Gastroesophageal sphincter (tissue), 4 donors: ENCODE data around the gene FAM83D. TPM values are rescaled to one million over a fixed set of nuclear protein-coding genes. Genes with fewer than 3 reads are reported as not detected.

Source experiments
- ATAC-seq: fragments of 150-250 bp; one replicate; pipeline ENCODE4 v1.9.1; 2016; ENCODE audit warnings: mild to moderate bottlenecking, moderate library complexity
- H3K27ac ChIP-seq, 4 donors: fragments of 200-600 bp; sonication (generic) in 3 of 4; 1 replicate in 3 of 4; 2 replicates in 1 of 4; pipeline ENCODE4 v1.5.1; 2016 to 2019
- H3K27me3 ChIP-seq: fragments of 200-600 bp; sonication (generic); one replicate; pipeline ENCODE4 v1.5.1; 2019
- H3K36me3 ChIP-seq, 2 donors: fragments of 200-600 bp; sonication (generic); one replicate each; pipeline ENCODE4 v1.5.1; 2019; ENCODE audit warnings: control low read depth in 1 of 2
- H3K4me1 ChIP-seq, 3 donors: fragments of 200-600 bp; sonication (generic); 1 replicate in 2 of 3; 2 replicates in 1 of 3; pipeline ENCODE4 v1.5.1; 2016 to 2019; ENCODE audit warnings: control low read depth in 2 of 3
- H3K4me3 ChIP-seq, 2 donors: fragments of 200-600 bp; sonication (generic); one replicate each; pipeline ENCODE4 v1.5.1; 2019; ENCODE audit warnings: mild to moderate bottlenecking in 1 of 2, moderate library complexity in 1 of 2
- H3K9me3 ChIP-seq, 3 donors: fragments of 200-600 bp; sonication (generic); one replicate each; pipeline ENCODE4 v1.5.1; 2017 to 2019; ENCODE audit warnings: control low read depth in 2 of 3
- EP300 ChIP-seq: sonication (generic); formaldehyde crosslinking; IDR thresholded peaks from one replicate; pipeline ENCODE4 v1.6.1; 2017; ENCODE audit warnings: antibody characterized with exemption, mild to moderate bottlenecking
- POLR2A ChIP-seq, 2 donors: fragments of 450-650 bp; IDR thresholded peaks; one replicate each; pipeline ENCODE4 v1.6.1; 2017; ENCODE audit warnings: antibody characterized with exemption in 2 of 2, mild to moderate bottlenecking in 2 of 2, moderate library complexity in 1 of 2
- POLR2AphosphoS5 ChIP-seq: sonication (generic); formaldehyde crosslinking; IDR thresholded peaks from one replicate; pipeline ENCODE4 v1.6.1; 2017; ENCODE audit warnings: antibody characterized with exemption
- WGBS, 2 donors: methylation state at CpG; one replicate each; pipeline ENCODE4 v1.1.5; 2018; ENCODE audit warnings: low coverage in 1 of 2; 5-methylcytosine and 5-hydroxymethylcytosine counted together
- total RNA-seq, 4 donors: library from RNA; depleted of rRNA; stranded (reverse); fragments of >200 nt; gene quantifications; one replicate each; pipeline ENCODE4 v1.1.0, GENCODE V29; 2016
- TF ChIP-seq, protein P1 (sequence below), 4 experiments: fragments of 200-600 bp in 2 of 4; fragments of 450-650 bp in 2 of 4; sonication (generic) in 1 of 4; IDR thresholded peaks; one replicate each; pipeline ENCODE4 v1.5.1; 2017 to 2019; ENCODE audit warnings: antibody characterized with exemption in 4 of 4, mild to moderate bottlenecking in 2 of 4, moderate library complexity in 2 of 4

FAM83D gene
- total RNA-seq, 4 donors from 2014 or later = 62.7 to 240 (median 158) TPM

DNA sequence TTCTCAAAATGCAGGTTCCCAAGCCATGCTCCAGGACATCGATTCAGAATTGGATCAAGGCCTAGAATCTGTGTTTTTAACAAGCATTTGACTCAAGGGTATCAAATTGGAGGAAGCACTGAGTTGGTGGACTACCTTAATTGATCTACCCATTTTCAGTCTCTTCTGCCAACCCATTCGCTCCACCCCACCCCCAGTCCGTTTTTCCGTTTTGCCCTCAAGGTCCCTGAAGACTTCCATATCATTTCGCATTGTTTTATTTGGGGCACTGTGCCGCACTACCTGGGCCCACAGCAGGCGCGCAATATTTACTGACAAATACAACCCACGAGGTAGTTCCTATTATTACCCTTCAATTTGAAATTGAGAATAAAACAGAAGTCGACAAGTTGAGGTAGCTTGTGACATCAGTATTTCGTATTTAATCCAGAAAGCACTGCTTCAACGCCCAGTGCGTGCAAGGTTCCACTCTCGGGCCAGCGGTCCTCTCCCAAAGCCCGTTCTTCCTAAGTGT lies 35.4 kb downstream of the FAM83D start:
- WGBS, 2 donors = 11 to 29% methylated on average over 7 to 16 of the region's 16 CpGs
- Histone ChIP-seq H3K4me1 (peaks cover 0 to 40% (median 2%) of the 10 kb centered on the region in 3 donors), H3K27ac (peak overlapping the region; percentile 55 to 98 (median 94)), H3K9me3 (no peaks in the 10 kb centered on the region), H3K36me3 (no peaks in the 10 kb centered on the region), H3K4me3 (peak overlapping the region; percentile 72 to 75), H3K27me3 (no peaks in the 10 kb centered on the region)
- no peak for ATAC-seq
- TF ChIP-seq POLR2AphosphoS5 (no peak), EP300 (no peak)
- TF ChIP-seq, protein P1, sequence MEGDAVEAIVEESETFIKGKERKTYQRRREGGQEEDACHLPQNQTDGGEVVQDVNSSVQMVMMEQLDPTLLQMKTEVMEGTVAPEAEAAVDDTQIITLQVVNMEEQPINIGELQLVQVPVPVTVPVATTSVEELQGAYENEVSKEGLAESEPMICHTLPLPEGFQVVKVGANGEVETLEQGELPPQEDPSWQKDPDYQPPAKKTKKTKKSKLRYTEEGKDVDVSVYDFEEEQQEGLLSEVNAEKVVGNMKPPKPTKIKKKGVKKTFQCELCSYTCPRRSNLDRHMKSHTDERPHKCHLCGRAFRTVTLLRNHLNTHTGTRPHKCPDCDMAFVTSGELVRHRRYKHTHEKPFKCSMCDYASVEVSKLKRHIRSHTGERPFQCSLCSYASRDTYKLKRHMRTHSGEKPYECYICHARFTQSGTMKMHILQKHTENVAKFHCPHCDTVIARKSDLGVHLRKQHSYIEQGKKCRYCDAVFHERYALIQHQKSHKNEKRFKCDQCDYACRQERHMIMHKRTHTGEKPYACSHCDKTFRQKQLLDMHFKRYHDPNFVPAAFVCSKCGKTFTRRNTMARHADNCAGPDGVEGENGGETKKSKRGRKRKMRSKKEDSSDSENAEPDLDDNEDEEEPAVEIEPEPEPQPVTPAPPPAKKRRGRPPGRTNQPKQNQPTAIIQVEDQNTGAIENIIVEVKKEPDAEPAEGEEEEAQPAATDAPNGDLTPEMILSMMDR (IDR thresholded peaks at IDR 0.05) = no peak

DNA sequence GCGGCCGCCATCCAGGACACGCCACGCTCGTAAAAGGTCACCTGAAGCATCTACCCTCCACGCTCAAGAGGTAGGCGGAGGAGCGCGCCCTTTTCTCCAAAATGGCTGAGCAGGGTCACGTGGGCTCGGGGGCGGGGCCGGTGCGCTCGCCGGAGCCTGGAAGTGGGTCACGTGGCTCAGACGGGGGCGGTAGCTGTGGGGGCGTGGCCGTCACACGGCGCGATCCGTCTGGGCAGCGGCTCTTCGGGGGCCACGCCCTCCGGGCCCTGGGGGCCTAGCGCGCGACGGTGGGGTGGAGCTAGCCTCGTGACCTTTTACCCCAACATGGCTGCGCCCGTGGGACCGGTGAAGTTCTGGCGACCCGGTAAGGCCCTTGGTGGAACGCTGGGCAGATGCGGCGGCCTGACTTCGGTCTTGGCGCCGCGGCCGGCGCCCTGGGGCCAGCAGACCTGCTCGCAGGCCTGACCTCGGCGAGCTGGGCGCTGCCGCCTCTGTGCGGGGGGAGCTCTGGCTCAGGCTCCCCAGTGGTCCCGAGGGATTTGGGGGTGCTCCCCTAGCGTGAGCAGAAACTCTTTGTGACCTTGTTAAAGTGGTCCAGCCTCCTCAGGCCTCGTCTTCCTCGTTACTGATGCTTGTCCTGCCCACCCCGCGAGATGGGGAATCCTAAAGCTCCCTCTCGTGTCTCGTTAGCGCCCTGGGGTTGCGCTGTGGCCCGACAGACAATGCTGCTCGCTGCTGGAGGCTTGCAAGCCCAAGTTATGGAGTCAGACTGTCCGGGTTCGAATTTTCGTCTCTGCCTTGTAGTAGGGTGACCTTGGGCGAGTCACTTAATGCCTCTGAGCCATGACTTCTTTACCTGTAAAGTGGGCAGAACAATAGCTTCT lies 36.1 kb downstream of the FAM83D start, which contains the start of gene DHX35:
Gene DHX35 (plus strand): TSS at position 301 of the 884 bp plus-strand sequence. CDS start 24 bp downstream, at position 325.
- Histone ChIP-seq H3K36me3 (no peaks in the 10 kb centered on the region), H3K27ac (peak within 1 kb of the TSS; percentile 77 to 98 (median 94)), H3K4me1 (peaks cover 0 to 47% (median 2%) of the 10 kb centered on the region in 3 donors), H3K4me3 (peak within 1 kb of the TSS; percentile 72 to 75), H3K9me3 (no peaks in the 10 kb centered on the region), H3K27me3 (no peaks in the 10 kb centered on the region)
- ATAC-seq = peak; percentile 100
- 0% methylated on average over 7 of the region's 70 CpGs; no CpG with 5 or more reads in 1 of the 2 donors for WGBS, 2 donors
- TF ChIP-seq POLR2A (IDR thresholded peaks at IDR 0.05) (peak; percentile 32 to 47), EP300 (no peak), POLR2AphosphoS5 (peak; percentile 74)
- TF ChIP-seq, protein P1 (IDR thresholded peaks at IDR 0.05) = peak in 2 of 4 experiments; percentile 18 to 59

DNA sequence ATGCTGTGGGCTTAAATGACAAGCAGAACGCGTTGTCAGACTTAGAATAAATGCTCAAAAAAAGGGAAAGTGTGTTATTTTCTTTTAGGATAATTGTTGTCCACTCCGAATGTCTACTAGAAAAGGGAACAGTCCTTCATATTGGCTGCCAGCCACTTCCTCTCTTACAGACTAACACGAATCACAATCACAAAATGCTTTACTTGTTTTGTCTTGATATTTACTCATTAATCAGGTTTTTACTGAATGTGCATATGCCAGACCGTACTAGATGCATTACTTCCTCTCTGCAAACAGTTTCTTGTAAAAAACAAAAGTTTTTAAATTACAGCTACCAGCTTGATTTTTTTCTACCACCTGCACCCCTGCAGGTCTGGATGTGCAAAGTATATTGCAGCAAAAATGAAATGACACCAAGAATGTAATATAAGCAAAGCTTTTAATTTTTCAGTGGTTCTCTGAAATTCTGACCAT lies 36.7 kb downstream of the FAM83D start:
- no peak for TF ChIP-seq EP300
- no peak for TF ChIP-seq POLR2AphosphoS5
- no peak for TF ChIP-seq POLR2A (IDR thresholded peaks at IDR 0.05)
- TF ChIP-seq, protein P1 (IDR thresholded peaks at IDR 0.05) = peak in 2 of 4 experiments; percentile 11 to 19
- Histone ChIP-seq H3K27ac (peak overlapping the region; percentile 77 to 98 (median 94)), H3K4me3 (peak overlapping the region; percentile 72 to 75), H3K27me3 (no peaks in the 10 kb centered on the region), H3K4me1 (peaks cover 0 to 54% (median 2%) of the 10 kb centered on the region in 3 donors), H3K36me3 (no peaks in the 10 kb centered on the region), H3K9me3 (no peaks in the 10 kb centered on the region)
- no peak for ATAC-seq
- WGBS, 2 donors = 1 to 5% methylated on average over 5 of the region's 5 CpGs

DNA sequence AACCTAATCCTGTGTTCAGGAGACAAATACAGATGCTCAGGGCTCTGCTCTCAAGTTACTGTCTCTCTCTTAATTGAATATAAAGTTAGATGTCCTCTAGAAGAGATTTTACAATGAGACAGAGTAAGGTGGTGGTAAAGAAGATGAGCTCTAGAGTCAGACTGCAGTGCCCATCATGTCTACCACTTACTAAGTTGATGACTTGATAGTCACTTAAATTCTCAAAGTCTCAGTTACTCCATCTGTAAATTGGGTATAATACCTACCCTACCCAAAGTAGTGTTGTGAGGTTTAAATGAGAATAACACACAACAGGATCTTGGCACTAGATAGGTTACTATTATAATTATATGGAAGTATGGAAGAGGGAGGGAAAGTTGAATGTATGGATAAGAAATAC lies 37.5 kb downstream of the FAM83D start:
- H3K27ac ChIP-seq = peak overlapping the region in 2 of 4 donors; percentile 95 to 98
- TF ChIP-seq, protein P1 (IDR thresholded peaks at IDR 0.05) = no peak
- TF ChIP-seq EP300 (no peak), POLR2AphosphoS5 (no peak), POLR2A (IDR thresholded peaks at IDR 0.05) (no peak)
- no peaks in the 10 kb centered on the region for H3K36me3 ChIP-seq
- H3K4me1 ChIP-seq = peaks cover 2 to 61% (median 3%) of the 10 kb centered on the region in 3 donors
- no peak overlapping the region for H3K4me3 ChIP-seq
- no peak for ATAC-seq
- H3K27me3 ChIP-seq = no peaks in the 10 kb centered on the region
- H3K9me3 ChIP-seq = no peaks in the 10 kb centered on the region
